ENCODE results near the gene CCDC107.

- TF ChIP-seq, protein P1, sequence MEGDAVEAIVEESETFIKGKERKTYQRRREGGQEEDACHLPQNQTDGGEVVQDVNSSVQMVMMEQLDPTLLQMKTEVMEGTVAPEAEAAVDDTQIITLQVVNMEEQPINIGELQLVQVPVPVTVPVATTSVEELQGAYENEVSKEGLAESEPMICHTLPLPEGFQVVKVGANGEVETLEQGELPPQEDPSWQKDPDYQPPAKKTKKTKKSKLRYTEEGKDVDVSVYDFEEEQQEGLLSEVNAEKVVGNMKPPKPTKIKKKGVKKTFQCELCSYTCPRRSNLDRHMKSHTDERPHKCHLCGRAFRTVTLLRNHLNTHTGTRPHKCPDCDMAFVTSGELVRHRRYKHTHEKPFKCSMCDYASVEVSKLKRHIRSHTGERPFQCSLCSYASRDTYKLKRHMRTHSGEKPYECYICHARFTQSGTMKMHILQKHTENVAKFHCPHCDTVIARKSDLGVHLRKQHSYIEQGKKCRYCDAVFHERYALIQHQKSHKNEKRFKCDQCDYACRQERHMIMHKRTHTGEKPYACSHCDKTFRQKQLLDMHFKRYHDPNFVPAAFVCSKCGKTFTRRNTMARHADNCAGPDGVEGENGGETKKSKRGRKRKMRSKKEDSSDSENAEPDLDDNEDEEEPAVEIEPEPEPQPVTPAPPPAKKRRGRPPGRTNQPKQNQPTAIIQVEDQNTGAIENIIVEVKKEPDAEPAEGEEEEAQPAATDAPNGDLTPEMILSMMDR (conservative IDR thresholded peaks at IDR 0.05; ENCODE audit: low read length), result no peak
- TF ChIP-seq EZH2phosphoT487 (IDR thresholded peaks at IDR 0.05; ENCODE audit: borderline replicate concordance, low read depth, low read length), result no peak
Observed at GRCh38 chr9:35649431-35650340, 8.4 kb upstream of the CCDC107 start.

All from OCI-LY7 (cell line).